DMS114 treated with DMSO at 0.1 percent for 48 hours (cell line): ENCODE measurements around the gene PRRG4.
"Not testable (repeated sequence)": the region's sequence is repeated elsewhere in the genome, so short reads cannot be mapped to it uniquely, and the experiment has no call there.

ENCODE experiments used
- DNase-seq: peaks from one replicate; lab custom pipeline; 2025; ENCODE audit not compliant: unreplicated experiment; lab: John Stamatoyannopoulos, UW

Gene PRRG4

GRCh38 chr11:32830413-32830738 lies 649 bp downstream of the PRRG4 start:
- DNase-seq = no peak

GRCh38 chr11:32830796-32831195 lies 1.1 kb downstream of the PRRG4 start:
- DNase-seq = no peak

GRCh38 chr11:32831221-32831620 lies 1.5 kb downstream of the PRRG4 start:
- no peak for DNase-seq

- no peak for DNase-seq
Measured at GRCh38 chr11:32833921-32834320, 4.2 kb downstream of the PRRG4 start.

- DNase-seq = no peak
Measured at GRCh38 chr11:32836946-32837345, 7.2 kb downstream of the PRRG4 start.

GRCh38 chr11:32838505-32839274 lies 9.0 kb downstream of the PRRG4 start:
- DNase-seq = no peak

GRCh38 chr11:32839308-32839707 lies 9.6 kb downstream of the PRRG4 start:
- no peak for DNase-seq

GRCh38 chr11:32840587-32840986 lies 10.9 kb downstream of the PRRG4 start:
- no peak for DNase-seq

- DNase-seq = no peak
Measured at GRCh38 chr11:32843544-32843943, 13.8 kb downstream of the PRRG4 start.

- DNase-seq = no peak
Measured at GRCh38 chr11:32847511-32847910, 17.8 kb downstream of the PRRG4 start.

- no peak for DNase-seq
Measured at GRCh38 chr11:32849761-32850160, 20.0 kb downstream of the PRRG4 start.

- no peak for DNase-seq
Measured at GRCh38 chr11:32851251-32851650, 21.5 kb downstream of the PRRG4 start.

- DNase-seq = no peak
Measured at GRCh38 chr11:32852207-32852606, 22.5 kb downstream of the PRRG4 start.

GRCh38 chr11:32855601-32856000 lies 25.9 kb downstream of the PRRG4 start:
- no peak for DNase-seq

- no peak for DNase-seq
Measured at GRCh38 chr11:32858731-32859130, 29.0 kb downstream of the PRRG4 start.

- no peak for DNase-seq
Measured at GRCh38 chr11:32861850-32862577, 32.3 kb downstream of the PRRG4 start.

GRCh38 chr11:32864555-32864954 lies 34.8 kb downstream of the PRRG4 start:
- DNase-seq = no peak

- DNase-seq = not testable (repeated sequence)
Measured at GRCh38 chr11:32868752-32869151, 39.0 kb downstream of the PRRG4 start.

GRCh38 chr11:32870676-32871075 lies 40.9 kb downstream of the PRRG4 start:
- peak; percentile 28 for DNase-seq

- no peak for DNase-seq
Measured at GRCh38 chr11:32874132-32874531, 44.4 kb downstream of the PRRG4 start.

GRCh38 chr11:32881286-32881685 lies 51.6 kb downstream of the PRRG4 start:
- DNase-seq = no peak

- no peak for DNase-seq
Measured at GRCh38 chr11:32883421-32883820, 53.7 kb downstream of the PRRG4 start.

- no peak for DNase-seq
Measured at GRCh38 chr11:32884023-32884422, 54.3 kb downstream of the PRRG4 start.
